Measurements from ENCODE around the gene MUSK.

The MUSK gene

GRCh38 chr9:110668570-110669167 lies at the start of gene MUSK:
Gene MUSK (plus strand): TSS chr9:110668791. CDS start chr9:110668905, 114 bp downstream.
- H3K4me3 ChIP-seq (ENCODE audit: low read depth, low read length) = no peak within 1 kb of the TSS

GRCh38 chr9:110619831-110620230 lies 48.8 kb upstream of the MUSK start:
- H3K4me3 ChIP-seq (ENCODE audit: low read depth, low read length) = no peak overlapping the region

GRCh38 chr9:110620726-110621125 lies 47.9 kb upstream of the MUSK start:
- no peak overlapping the region for H3K4me3 ChIP-seq (ENCODE audit: low read depth, low read length)

- H3K4me3 ChIP-seq (ENCODE audit: low read depth, low read length) = no peak overlapping the region
These were observed 46.2 kb upstream of the MUSK start for GRCh38 chr9:110622368-110622767.

GRCh38 chr9:110623462-110624025 lies 45.0 kb upstream of the MUSK start:
- no peak overlapping the region for H3K4me3 ChIP-seq (ENCODE audit: low read depth, low read length)

- no peak overlapping the region for H3K4me3 ChIP-seq (ENCODE audit: low read depth, low read length)
These were observed 42.3 kb upstream of the MUSK start for GRCh38 chr9:110626101-110626829.

- no peak overlapping the region for H3K4me3 ChIP-seq (ENCODE audit: low read depth, low read length)
These were observed 33.0 kb upstream of the MUSK start for GRCh38 chr9:110635589-110635988.

GRCh38 chr9:110638381-110638954 lies 30.1 kb upstream of the MUSK start:
- H3K4me3 ChIP-seq (ENCODE audit: low read depth, low read length) = no peak overlapping the region

- H3K4me3 ChIP-seq (ENCODE audit: low read depth, low read length) = no peak overlapping the region
These were observed 27.9 kb upstream of the MUSK start for GRCh38 chr9:110640736-110641135.

GRCh38 chr9:110641293-110641692 lies 27.3 kb upstream of the MUSK start:
- no peak overlapping the region for H3K4me3 ChIP-seq (ENCODE audit: low read depth, low read length)

GRCh38 chr9:110648696-110649095 lies 19.9 kb upstream of the MUSK start:
- no peak overlapping the region for H3K4me3 ChIP-seq (ENCODE audit: low read depth, low read length)

- H3K4me3 ChIP-seq (ENCODE audit: low read depth, low read length) = no peak overlapping the region
These were observed 18.3 kb upstream of the MUSK start for GRCh38 chr9:110650261-110650660.

GRCh38 chr9:110650991-110651411 lies 17.6 kb upstream of the MUSK start:
- H3K4me3 ChIP-seq (ENCODE audit: low read depth, low read length) = no peak overlapping the region

GRCh38 chr9:110655754-110656641 lies 12.6 kb upstream of the MUSK start:
- H3K4me3 ChIP-seq (ENCODE audit: low read depth, low read length) = no peak overlapping the region

GRCh38 chr9:110659891-110660541 lies 8.6 kb upstream of the MUSK start:
- no peak overlapping the region for H3K4me3 ChIP-seq (ENCODE audit: low read depth, low read length)

GRCh38 chr9:110669433-110669832 lies 842 bp downstream of the MUSK start:
- no peak overlapping the region for H3K4me3 ChIP-seq (ENCODE audit: low read depth, low read length)

GRCh38 chr9:110671849-110672248 lies 3.3 kb downstream of the MUSK start:
- no peak overlapping the region for H3K4me3 ChIP-seq (ENCODE audit: low read depth, low read length)

- no peak overlapping the region for H3K4me3 ChIP-seq (ENCODE audit: low read depth, low read length)
These were observed 4.4 kb downstream of the MUSK start for GRCh38 chr9:110672873-110673510.

GRCh38 chr9:110687497-110687896 lies 18.9 kb downstream of the MUSK start:
- no peak overlapping the region for H3K4me3 ChIP-seq (ENCODE audit: low read depth, low read length)

- H3K4me3 ChIP-seq (ENCODE audit: low read depth, low read length) = no peak overlapping the region
These were observed 19.7 kb downstream of the MUSK start for GRCh38 chr9:110688329-110688728.

All from iPS-11a (cell line).